Ishikawa (cell line): Measurements from ENCODE around the gene SLC25A45.
A peak's percentile ranks its signal among the peaks of the same experiment; 100 is the strongest.

Source experiments
- CEBPB ChIP-seq: IDR thresholded peaks from 2 replicates; pipeline ENCODE4 v1.6.1; 2012
- CREB1 ChIP-seq: IDR thresholded peaks from 2 replicates; pipeline ENCODE4 v1.6.1; 2012; ENCODE audit warnings: low read depth
- EGR1 ChIP-seq: IDR thresholded peaks from 2 replicates; pipeline ENCODE4 v1.6.1; 2012
- EP300 ChIP-seq: IDR thresholded peaks from 2 replicates; pipeline ENCODE4 v1.6.1; 2012; ENCODE audit warnings: borderline replicate concordance
- FOXM1 ChIP-seq: IDR thresholded peaks from 2 replicates; pipeline ENCODE4 v1.6.1; 2012; ENCODE audit warnings: low read depth, borderline replicate concordance
- MAX ChIP-seq: IDR thresholded peaks from 2 replicates; pipeline ENCODE4 v1.6.1; 2012
- NFIC ChIP-seq: IDR thresholded peaks from 2 replicates; pipeline ENCODE4 v1.6.1; 2012
- RAD21 ChIP-seq: IDR thresholded peaks from 2 replicates; pipeline ENCODE4 v1.6.1; 2012; ENCODE audit warnings: low read depth
- REST ChIP-seq: IDR thresholded peaks from 2 replicates; pipeline ENCODE4 v1.6.1; 2012; ENCODE audit warnings: low read depth, mild to moderate bottlenecking
- TAF1 ChIP-seq: IDR thresholded peaks from 2 replicates; pipeline ENCODE4 v1.6.1; 2012; ENCODE audit warnings: low read depth, mild to moderate bottlenecking
- TCF12 ChIP-seq: IDR thresholded peaks from 2 replicates; pipeline ENCODE4 v1.6.1; 2012; ENCODE audit warnings: low read depth
- TEAD4 ChIP-seq: IDR thresholded peaks from 2 replicates; pipeline ENCODE4 v1.6.1; 2012
- USF1 ChIP-seq: IDR thresholded peaks from 2 replicates; pipeline ENCODE4 v1.6.1; 2012
- YY1 ChIP-seq: IDR thresholded peaks from 2 replicates; pipeline ENCODE4 v1.6.1; 2012; ENCODE audit warnings: low read depth
- ZBTB7A ChIP-seq: IDR thresholded peaks from 2 replicates; pipeline ENCODE4 v1.6.1; 2012; ENCODE audit warnings: low read depth

SLC25A45 gene

GRCh38 chr11:65380460-65381119, 1.9 kb downstream of the SLC25A45 start:
- TF ChIP-seq CREB1 (no peak), CEBPB (no peak), YY1 (no peak), MAX (no peak), TAF1 (no peak), ZBTB7A (no peak), TEAD4 (no peak), RAD21 (no peak), NFIC (no peak), EGR1 (no peak), EP300 (no peak), TCF12 (no peak), FOXM1 (no peak), REST (no peak), USF1 (no peak)

GRCh38 chr11:65379698-65380459, 2.6 kb downstream of the SLC25A45 start:
- no peak for TF ChIP-seq EGR1

GRCh38 chr11:65378928-65379638, 3.4 kb downstream of the SLC25A45 start:
- TF ChIP-seq TAF1, result no peak
- TF ChIP-seq NFIC, result no peak
- TF ChIP-seq USF1, result no peak
- TF ChIP-seq TCF12, result no peak
- TF ChIP-seq REST, result no peak
- no peak for TF ChIP-seq MAX
- no peak for TF ChIP-seq EGR1
- no peak for TF ChIP-seq FOXM1
- TF ChIP-seq TEAD4, result no peak
- TF ChIP-seq RAD21, result no peak
- no peak for TF ChIP-seq CEBPB
- no peak for TF ChIP-seq ZBTB7A
- no peak for TF ChIP-seq YY1
- no peak for TF ChIP-seq CREB1
- no peak for TF ChIP-seq EP300

- TF ChIP-seq MAX (no peak), RAD21 (peak; percentile 34; the same call in 1 of the 2 replicates), TCF12 (no peak)
Observed at GRCh38 chr11:65378208-65378927, 4.1 kb downstream of the SLC25A45 start.

GRCh38 chr11:65377777-65378176, 4.7 kb downstream of the SLC25A45 start:
- TF ChIP-seq MAX, result no peak
- TF ChIP-seq REST, result no peak
- no peak for TF ChIP-seq USF1
- TF ChIP-seq ZBTB7A, result no peak
- TF ChIP-seq TCF12, result no peak
